HG02970 (cell line): Measurements from ENCODE around the gene MEGF8.

Experiments
- ATAC-seq: cut with Tn5 transposase; IDR thresholded peaks from one replicate; pipeline ENCODE4 v1.9.1; 2021; ENCODE audit warnings: mild to moderate bottlenecking, moderate library complexity, moderate number of reproducible peaks; ENCODE audit not compliant: unreplicated experiment, low FRiP score

MEGF8 gene

GRCh38 chr19:42285988-42286348 is 39.5 kb upstream of the MEGF8 start:
- no peak for ATAC-seq

GRCh38 chr19:42286349-42287016 is 39.0 kb upstream of the MEGF8 start:
- no peak for ATAC-seq

- no peak for ATAC-seq
Measured at GRCh38 chr19:42287017-42287826, 38.2 kb upstream of the MEGF8 start.

- ATAC-seq = no peak
Measured at GRCh38 chr19:42287827-42288107, 37.7 kb upstream of the MEGF8 start.

- no peak for ATAC-seq
Measured at GRCh38 chr19:42288387-42288786, 37.0 kb upstream of the MEGF8 start.

GRCh38 chr19:42288881-42289555 is 36.4 kb upstream of the MEGF8 start:
- ATAC-seq = no peak

GRCh38 chr19:42289556-42290041 is 35.8 kb upstream of the MEGF8 start:
- no peak for ATAC-seq

GRCh38 chr19:42290136-42290522 is 35.3 kb upstream of the MEGF8 start:
- ATAC-seq = no peak

GRCh38 chr19:42290523-42291434 is 34.7 kb upstream of the MEGF8 start:
- no peak for ATAC-seq

GRCh38 chr19:42291435-42291810 is 34.0 kb upstream of the MEGF8 start:
- ATAC-seq = no peak

GRCh38 chr19:42292042-42292960 is 33.1 kb upstream of the MEGF8 start:
- ATAC-seq = no peak

GRCh38 chr19:42292963-42293362 is 32.5 kb upstream of the MEGF8 start:
- ATAC-seq = no peak

GRCh38 chr19:42293540-42293939 is 31.9 kb upstream of the MEGF8 start:
- ATAC-seq = no peak

GRCh38 chr19:42293948-42294347 is 31.5 kb upstream of the MEGF8 start:
- ATAC-seq = no peak

- no peak for ATAC-seq
Measured at GRCh38 chr19:42294471-42295137, 30.8 kb upstream of the MEGF8 start.

- no peak for ATAC-seq
Measured at GRCh38 chr19:42295342-42295741, 30.1 kb upstream of the MEGF8 start.

GRCh38 chr19:42295831-42296525 is 29.5 kb upstream of the MEGF8 start:
- no peak for ATAC-seq

- no peak for ATAC-seq
Measured at GRCh38 chr19:42297039-42297438, 28.4 kb upstream of the MEGF8 start.
